Activated T-helper 1 cell treated with anti-CD3 and anti-CD28 coated beads, Interleukin-12 subunit alpha, Interleukin-12 subunit beta, Interleukin-2, Interleukin-4 antibody, amounts not matched to agents 30 ng/mL and 10 ng/mL and 1 ng/mL, durations not matched to agents 14 hours and 24 hours and 36 hours (primary cell): ENCODE results near the gene FOXI3. TPM values are rescaled to one million over a fixed set of nuclear protein-coding genes. Genes with fewer than 3 reads are reported as not detected.

ENCODE experiments used
- DNase-seq: peaks from one replicate; pipeline ENCODE4 v3.0.0; 2021; ENCODE audit warnings: low spot score
- H3K27ac Mint-ChIP-seq: one replicate; pipeline ENCODE4 v1.8.0; 2021; ENCODE audit warnings: mild to moderate bottlenecking, mixed read lengths
- H3K27me3 Mint-ChIP-seq: one replicate; pipeline ENCODE4 v1.8.0; 2022; ENCODE audit warnings: mild to moderate bottlenecking, moderate library complexity, mixed read lengths; ENCODE audit not compliant: insufficient read depth
- H3K36me3 Mint-ChIP-seq: one replicate; pipeline ENCODE4 v1.8.0; 2021; ENCODE audit warnings: low read depth, mixed read lengths
- H3K4me1 Mint-ChIP-seq: one replicate; pipeline ENCODE4 v1.8.0; 2021; ENCODE audit warnings: low read depth, mixed read lengths
- H3K4me3 Mint-ChIP-seq: one replicate; pipeline ENCODE4 v1.8.0; 2021; ENCODE audit warnings: mild to moderate bottlenecking, moderate library complexity, mixed read lengths
- H3K9me3 Mint-ChIP-seq: one replicate; pipeline ENCODE4 v1.8.0; 2021; ENCODE audit warnings: mixed read lengths
- intact Hi-C: fragments of 100-400 bp; cut with micrococcal nuclease; formaldehyde crosslinking; loops from one replicate; pipeline ENCODE4 v1.15.1; 2024
- total RNA-seq: library from RNA; stranded (reverse); gene quantifications from 2 replicates; pipeline ENCODE4 v1.2.3, GENCODE V29; 2022

Gene FOXI3
- total RNA-seq: not detected in 2 replicates

DNA sequence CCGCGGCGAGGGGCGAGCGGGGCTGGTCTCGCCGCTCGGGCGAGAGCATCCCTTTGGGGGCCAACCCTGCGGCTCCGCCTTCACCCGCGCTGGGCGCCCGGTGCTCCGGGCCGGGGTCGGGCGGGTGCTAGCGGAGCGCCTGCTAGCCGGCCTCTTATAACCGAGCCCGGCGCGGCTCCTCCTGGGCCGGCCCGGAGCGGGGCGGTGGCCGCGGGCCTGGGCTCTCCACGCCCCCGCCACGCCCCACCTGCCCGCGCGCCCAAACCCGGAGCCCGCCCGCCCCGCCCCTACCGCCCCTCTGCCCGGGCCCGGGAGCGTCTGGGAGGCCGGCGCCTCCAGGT is at the start of gene FOXI3:
FOXI3 (minus strand) TSS at position 129 of the 341 bp plus-strand sequence. CDS start 158 bp downstream, outside the sequence.
- no peak for DNase-seq
- intact Hi-C loops: no loop called here
- H3K27ac Mint-ChIP-seq: no peak within 1 kb of the TSS
- H3K27me3 Mint-ChIP-seq: peaks cover 57% of the 10 kb centered on the region
- H3K4me3 Mint-ChIP-seq: peak within 1 kb of the TSS; percentile 77
- no peaks in the 10 kb centered on the region for H3K36me3 Mint-ChIP-seq
- H3K4me1 Mint-ChIP-seq: peaks cover 8% of the 10 kb centered on the region
- no peaks in the 10 kb centered on the region for H3K9me3 Mint-ChIP-seq

DNA sequence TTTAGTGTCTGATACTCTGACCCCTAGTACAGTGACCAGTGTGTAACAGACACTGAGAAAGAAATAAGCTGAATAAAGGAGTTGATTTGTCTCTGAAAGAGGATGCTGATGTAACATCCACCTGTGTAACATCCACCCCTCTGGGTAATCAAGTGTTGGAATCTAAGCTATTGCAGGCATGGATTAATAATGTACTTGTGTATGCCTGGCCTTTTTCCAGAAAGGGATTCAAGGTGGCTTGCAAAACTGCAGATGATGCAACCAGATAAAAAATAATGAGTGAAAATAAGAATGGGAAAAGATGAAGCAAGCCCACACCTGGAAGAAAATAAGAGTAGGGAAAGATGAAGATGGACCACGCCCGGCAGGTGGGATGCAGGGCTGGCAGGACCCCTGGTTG is 48.2 kb upstream of the FOXI3 start:
- DNase-seq: no peak
- no peaks in the 10 kb centered on the region for H3K9me3 Mint-ChIP-seq
- H3K27me3 Mint-ChIP-seq: peaks cover 3% of the 10 kb centered on the region
- intact Hi-C loops: no loop called here
- no peaks in the 10 kb centered on the region for H3K36me3 Mint-ChIP-seq
- no peak overlapping the region for H3K27ac Mint-ChIP-seq
- H3K4me3 Mint-ChIP-seq: no peak overlapping the region
- no peaks in the 10 kb centered on the region for H3K4me1 Mint-ChIP-seq

DNA sequence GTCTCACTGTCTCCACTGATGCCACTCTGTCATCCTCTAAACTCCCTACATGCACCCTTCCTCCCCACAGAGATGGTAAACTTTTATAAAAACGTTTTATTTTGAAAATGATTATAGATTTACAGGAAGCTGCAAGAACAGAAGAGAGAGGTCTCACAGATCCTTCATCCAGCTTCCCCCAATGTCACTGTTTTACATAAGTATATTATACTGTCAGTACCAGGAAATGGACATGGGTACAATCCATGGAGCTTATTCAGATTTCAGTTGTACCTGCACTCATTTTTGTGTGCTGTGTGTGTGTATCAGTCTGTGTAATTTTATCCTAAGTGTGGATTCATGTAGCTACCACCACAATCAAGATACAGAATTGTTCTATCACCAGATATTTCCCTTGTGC is 46.7 kb upstream of the FOXI3 start:
- Mint-ChIP-seq H3K9me3 (no peaks in the 10 kb centered on the region), H3K36me3 (no peaks in the 10 kb centered on the region), H3K4me3 (no peak overlapping the region), H3K27ac (no peak overlapping the region), H3K4me1 (no peaks in the 10 kb centered on the region), H3K27me3 (peaks cover 3% of the 10 kb centered on the region)
- intact Hi-C loops: no loop called here
- no peak for DNase-seq

DNA sequence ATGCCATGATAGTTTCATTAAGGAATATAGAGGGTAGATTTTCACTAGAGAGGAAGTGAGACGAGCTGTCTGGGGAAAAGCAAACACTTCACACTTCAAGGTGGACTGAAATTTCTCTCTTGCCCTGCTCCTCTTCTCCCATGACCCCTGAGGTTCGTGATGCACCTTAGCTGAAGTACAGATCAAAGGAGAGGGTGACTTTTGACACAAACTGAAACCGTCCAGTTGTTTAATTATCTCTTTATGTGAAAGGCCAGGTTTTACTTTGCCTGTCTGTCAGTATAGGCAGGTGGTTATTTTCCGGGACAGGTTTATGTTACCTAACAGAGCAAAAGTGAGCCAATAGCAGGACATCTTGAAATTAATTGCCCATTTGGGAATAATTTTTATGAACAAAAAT is 41.0 kb upstream of the FOXI3 start:
- no peak overlapping the region for H3K4me3 Mint-ChIP-seq
- H3K27ac Mint-ChIP-seq: no peak overlapping the region
- no peaks in the 10 kb centered on the region for H3K4me1 Mint-ChIP-seq
- no peaks in the 10 kb centered on the region for H3K9me3 Mint-ChIP-seq
- DNase-seq: no peak
- peaks cover 5% of the 10 kb centered on the region for H3K27me3 Mint-ChIP-seq
- intact Hi-C loops: no loop called here
- H3K36me3 Mint-ChIP-seq: no peaks in the 10 kb centered on the region

DNA sequence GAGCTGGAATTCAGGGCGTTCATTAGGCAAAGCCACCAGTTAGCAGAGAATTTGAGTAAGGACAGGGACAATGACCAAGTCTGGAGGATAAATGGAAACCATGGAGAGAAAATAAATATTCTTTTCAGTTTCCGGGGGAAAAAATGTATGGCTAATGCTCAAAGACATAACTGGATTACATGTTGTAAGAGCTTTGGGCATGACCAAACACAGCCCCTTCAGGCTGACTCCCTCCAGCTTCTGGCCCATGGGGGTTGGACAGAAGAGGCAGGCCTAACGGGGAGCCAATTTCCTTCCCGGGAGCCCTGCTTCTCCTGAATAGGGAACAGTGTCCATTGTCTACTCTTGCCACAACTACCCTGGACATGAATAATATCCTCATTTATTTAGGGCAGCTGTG is 39.5 kb upstream of the FOXI3 start:
- Mint-ChIP-seq H3K27me3 (peaks cover 5% of the 10 kb centered on the region), H3K27ac (no peak overlapping the region), H3K4me1 (no peaks in the 10 kb centered on the region), H3K9me3 (no peaks in the 10 kb centered on the region), H3K4me3 (no peak overlapping the region), H3K36me3 (no peaks in the 10 kb centered on the region)
- DNase-seq: no peak
- intact Hi-C loops: no loop called here

DNA sequence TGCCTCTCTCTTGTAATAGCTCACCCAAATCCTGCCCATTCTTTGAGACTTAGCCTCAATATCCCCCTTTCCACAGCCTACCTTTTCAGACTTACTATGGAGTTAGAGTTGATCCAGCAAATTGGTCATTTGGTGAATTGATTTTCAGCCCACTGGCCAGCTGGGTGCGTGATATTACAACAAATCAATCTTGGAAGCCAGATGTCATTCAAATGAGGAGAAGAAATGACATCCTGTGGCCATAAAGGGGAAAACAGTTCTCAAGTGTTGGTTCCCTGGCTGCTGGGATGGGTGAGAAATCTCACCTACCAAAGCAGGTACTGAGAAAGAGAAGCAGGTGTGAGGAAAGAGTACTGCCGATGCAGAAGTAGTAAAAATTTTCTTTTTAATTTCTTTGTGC is 36.7 kb upstream of the FOXI3 start:
- H3K27me3 Mint-ChIP-seq: peaks cover 3% of the 10 kb centered on the region

GRCh38 chr2:88483200-88483599 is 30.7 kb upstream of the FOXI3 start:
- Mint-ChIP-seq H3K4me3 (no peak overlapping the region), H3K27ac (no peak overlapping the region), H3K27me3 (peaks cover 1% of the 10 kb centered on the region), H3K36me3 (no peaks in the 10 kb centered on the region), H3K4me1 (no peaks in the 10 kb centered on the region), H3K9me3 (no peaks in the 10 kb centered on the region)
- no peak for DNase-seq
- intact Hi-C loops: no loop called here

More for the DNA sequence above, 36.7 kb upstream of the FOXI3 start:
- DNase-seq: no peak
- intact Hi-C loops: no loop called here
- H3K4me1 Mint-ChIP-seq: no peaks in the 10 kb centered on the region
- no peaks in the 10 kb centered on the region for H3K36me3 Mint-ChIP-seq
- H3K27ac Mint-ChIP-seq: no peak overlapping the region
- H3K9me3 Mint-ChIP-seq: no peaks in the 10 kb centered on the region
- H3K4me3 Mint-ChIP-seq: no peak overlapping the region

- no peaks in the 10 kb centered on the region for H3K36me3 Mint-ChIP-seq
- H3K27ac Mint-ChIP-seq: no peak overlapping the region
- no peaks in the 10 kb centered on the region for H3K9me3 Mint-ChIP-seq
- intact Hi-C loops: no loop called here
- H3K4me1 Mint-ChIP-seq: no peaks in the 10 kb centered on the region
- DNase-seq: no peak
- H3K27me3 Mint-ChIP-seq: peaks cover 1% of the 10 kb centered on the region
- no peak overlapping the region for H3K4me3 Mint-ChIP-seq
Observed at GRCh38 chr2:88481691-88482336, 29.3 kb upstream of the FOXI3 start.

DNA sequence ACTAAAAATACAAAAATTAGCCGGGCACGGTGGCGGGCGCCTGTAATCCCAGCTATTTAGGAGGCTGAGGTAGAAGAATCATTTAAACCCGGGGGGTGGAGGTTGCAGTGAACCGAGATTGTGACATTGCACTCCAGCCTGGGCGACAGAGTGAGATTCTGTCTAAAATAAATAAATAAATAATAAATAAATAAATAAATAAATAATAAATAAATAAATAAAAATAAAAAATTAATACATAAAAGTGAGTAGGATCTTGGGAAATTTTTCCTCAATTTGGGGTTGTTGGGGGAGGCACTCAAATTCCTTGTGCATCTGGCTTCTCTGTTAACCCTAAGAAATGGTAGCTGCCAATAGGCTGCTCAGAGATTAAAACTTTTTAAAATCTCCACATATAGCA is 20.3 kb upstream of the FOXI3 start:
- H3K36me3 Mint-ChIP-seq: no peaks in the 10 kb centered on the region
- no peak overlapping the region for H3K27ac Mint-ChIP-seq
- intact Hi-C loops: no loop called here
- H3K4me1 Mint-ChIP-seq: no peaks in the 10 kb centered on the region
- H3K27me3 Mint-ChIP-seq: peaks cover 2% of the 10 kb centered on the region
- no peak for DNase-seq
- no peak overlapping the region for H3K4me3 Mint-ChIP-seq
- no peaks in the 10 kb centered on the region for H3K9me3 Mint-ChIP-seq

DNA sequence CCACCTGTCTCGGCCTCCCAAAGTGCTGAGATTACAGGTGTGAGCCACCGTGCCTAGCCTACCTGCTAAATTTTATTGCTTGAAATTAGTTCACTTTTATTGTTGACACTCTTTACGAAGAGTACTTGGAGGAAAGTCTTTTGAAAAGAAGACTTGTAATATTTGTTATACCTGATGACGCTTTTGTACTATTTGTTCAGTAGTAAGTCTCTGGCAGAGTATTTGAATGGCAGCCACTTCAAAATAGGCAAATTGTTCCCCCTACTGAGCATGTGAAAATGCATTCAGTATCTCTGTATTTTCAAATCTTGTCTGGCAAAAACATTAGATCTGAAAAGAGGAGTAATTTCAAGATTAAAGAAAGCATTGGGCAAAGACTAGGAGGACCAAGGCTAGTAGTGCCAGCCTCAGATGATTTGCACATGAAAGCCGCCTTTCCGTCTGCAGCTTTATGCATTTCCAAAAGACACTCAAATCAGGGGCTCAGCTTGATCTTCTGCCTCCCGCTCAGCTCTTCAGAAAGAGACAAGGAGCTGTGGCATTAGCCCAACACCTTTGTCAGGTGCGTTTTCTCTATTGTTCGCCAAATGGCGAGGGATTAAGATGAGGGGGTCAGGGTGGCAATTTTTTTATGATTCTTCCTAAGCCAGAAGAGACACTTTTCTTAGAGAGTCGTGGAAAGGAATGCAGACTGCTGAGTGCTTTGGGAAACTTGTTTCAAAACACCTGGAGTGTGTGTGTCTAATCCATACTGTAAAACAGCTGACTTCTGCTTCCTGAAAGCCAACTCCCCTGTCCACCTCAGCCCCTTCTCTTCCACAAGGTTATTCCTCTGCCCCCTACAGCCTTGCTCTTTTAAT is 18.8 kb upstream of the FOXI3 start:
- H3K27me3 Mint-ChIP-seq: peaks cover 2% of the 10 kb centered on the region
- no peak overlapping the region for H3K4me3 Mint-ChIP-seq
- H3K36me3 Mint-ChIP-seq: no peaks in the 10 kb centered on the region

DNA sequence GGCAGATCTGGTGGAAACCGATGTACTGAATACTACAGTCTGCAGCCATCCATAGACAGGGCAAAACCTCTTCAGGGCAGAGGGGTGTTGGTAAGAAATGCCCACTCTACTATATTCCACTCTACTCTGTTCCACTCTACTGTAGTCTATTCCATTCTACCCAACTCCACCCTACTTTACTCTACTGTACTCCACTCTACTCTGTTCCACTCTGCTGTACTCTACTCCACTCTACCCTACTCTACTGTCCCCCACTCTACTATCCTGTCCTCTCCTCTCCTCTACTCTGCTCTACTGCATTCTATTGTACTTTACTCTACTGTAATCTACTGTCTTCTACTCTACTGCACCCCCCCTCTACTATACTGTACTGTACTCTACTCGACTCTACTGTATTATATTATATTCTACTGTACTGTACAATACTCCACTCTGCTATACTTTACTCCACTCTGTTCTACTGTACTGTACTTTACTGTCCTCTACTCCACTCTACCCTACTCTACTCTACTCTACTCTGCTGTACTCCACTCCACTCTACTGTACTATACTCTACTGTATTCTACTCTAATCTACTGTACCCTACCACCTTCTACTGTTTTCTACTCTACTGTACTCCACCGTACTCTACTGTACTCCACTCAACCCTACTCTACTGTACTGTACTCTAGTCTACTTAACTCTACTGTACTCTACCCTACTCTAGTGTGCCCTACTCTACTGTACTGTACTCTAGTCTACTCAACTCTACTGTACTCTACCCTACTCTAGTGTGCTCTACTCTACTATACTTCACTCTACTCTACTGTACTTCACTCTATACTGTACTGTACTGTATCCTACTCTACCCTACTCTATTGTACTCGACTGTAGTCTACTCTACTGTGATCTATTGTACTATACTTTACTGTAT is 17.0 kb upstream of the FOXI3 start:
- Mint-ChIP-seq H3K27me3 (peaks cover 2% of the 10 kb centered on the region), H3K36me3 (no peaks in the 10 kb centered on the region), H3K9me3 (no peaks in the 10 kb centered on the region), H3K4me1 (no peaks in the 10 kb centered on the region), H3K4me3 (no peak overlapping the region), H3K27ac (no peak overlapping the region)
- no peak for DNase-seq
- intact Hi-C loops: no loop called here

More for the DNA sequence above, 18.8 kb upstream of the FOXI3 start:
- Mint-ChIP-seq H3K9me3 (no peaks in the 10 kb centered on the region), H3K27ac (no peak overlapping the region), H3K4me1 (no peaks in the 10 kb centered on the region)
- intact Hi-C loops: no loop called here
- no peak for DNase-seq

- Mint-ChIP-seq H3K27me3 (peaks cover 3% of the 10 kb centered on the region), H3K9me3 (no peaks in the 10 kb centered on the region), H3K27ac (no peak overlapping the region), H3K4me3 (no peak overlapping the region), H3K4me1 (no peaks in the 10 kb centered on the region), H3K36me3 (no peaks in the 10 kb centered on the region)
- intact Hi-C loops: no loop called here
- DNase-seq: no peak
Observed at GRCh38 chr2:88464153-88464552, 11.7 kb upstream of the FOXI3 start.

- Mint-ChIP-seq H3K36me3 (no peaks in the 10 kb centered on the region), H3K4me1 (no peaks in the 10 kb centered on the region), H3K27me3 (peaks cover 16% of the 10 kb centered on the region), H3K4me3 (no peak overlapping the region), H3K9me3 (no peaks in the 10 kb centered on the region), H3K27ac (no peak overlapping the region)
- intact Hi-C loops: no loop called here
- DNase-seq: no peak
Observed at GRCh38 chr2:88458633-88459032, 6.1 kb upstream of the FOXI3 start.
